IPS-15b (cell line): ENCODE results near the gene LRRC26.

Experiments
- H3K27me3 ChIP-seq: one replicate; pipeline ENCODE4 v1.6.1; 2013; ENCODE audit warnings: low read length; ENCODE audit not compliant: control insufficient read depth, insufficient read depth
- H3K36me3 ChIP-seq: one replicate; pipeline ENCODE4 v1.6.1; 2013; ENCODE audit warnings: low read length; ENCODE audit not compliant: control insufficient read depth, insufficient read depth
- H3K4me1 ChIP-seq: one replicate; pipeline ENCODE4 v1.6.1; 2013; ENCODE audit warnings: mild to moderate bottlenecking, low read length; ENCODE audit not compliant: control insufficient read depth, insufficient read depth
- H3K4me3 ChIP-seq: one replicate; pipeline ENCODE4 v1.5.1; 2013; ENCODE audit warnings: low read depth, low read length
- H3K9ac ChIP-seq: one replicate; pipeline ENCODE4 v1.6.1; 2013; ENCODE audit warnings: low read depth, mild to moderate bottlenecking, low read length
- H3K9me3 ChIP-seq: one replicate; pipeline ENCODE4 v1.6.1; 2013; ENCODE audit warnings: mild to moderate bottlenecking, low read length; ENCODE audit not compliant: control insufficient read depth, insufficient read depth

LRRC26 gene, protein sequence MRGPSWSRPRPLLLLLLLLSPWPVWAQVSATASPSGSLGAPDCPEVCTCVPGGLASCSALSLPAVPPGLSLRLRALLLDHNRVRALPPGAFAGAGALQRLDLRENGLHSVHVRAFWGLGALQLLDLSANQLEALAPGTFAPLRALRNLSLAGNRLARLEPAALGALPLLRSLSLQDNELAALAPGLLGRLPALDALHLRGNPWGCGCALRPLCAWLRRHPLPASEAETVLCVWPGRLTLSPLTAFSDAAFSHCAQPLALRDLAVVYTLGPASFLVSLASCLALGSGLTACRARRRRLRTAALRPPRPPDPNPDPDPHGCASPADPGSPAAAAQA

DNA sequence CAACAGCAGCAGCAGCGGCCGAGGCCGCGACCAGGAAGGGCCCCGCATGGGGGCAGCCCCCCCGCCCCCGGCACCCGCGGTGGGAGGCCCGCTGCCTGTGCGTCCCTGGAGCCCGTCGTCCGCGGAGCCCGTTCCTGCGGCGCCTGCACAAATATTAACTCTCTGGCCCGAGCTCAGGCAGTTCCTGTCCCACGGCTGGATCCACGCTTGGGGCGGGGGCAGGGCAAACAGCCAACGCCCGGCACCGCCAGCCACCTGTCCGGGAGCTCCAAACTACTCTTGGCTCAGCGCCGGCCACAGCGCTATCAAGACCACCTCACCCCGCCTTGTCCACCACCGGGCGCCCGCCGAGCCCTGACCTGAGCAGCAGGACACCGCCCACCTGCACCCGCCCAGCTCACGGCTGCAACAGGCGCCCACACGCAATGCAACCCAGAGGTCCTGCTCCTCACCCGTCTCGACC, at the start of gene LRRC26:
TSS of gene LRRC26 (minus strand) at position 156 of the 463 bp plus-strand sequence. CDS start at position 48, 108 bp downstream.
- H3K4me3 ChIP-seq, result peak within 1 kb of the TSS; percentile 52

DNA sequence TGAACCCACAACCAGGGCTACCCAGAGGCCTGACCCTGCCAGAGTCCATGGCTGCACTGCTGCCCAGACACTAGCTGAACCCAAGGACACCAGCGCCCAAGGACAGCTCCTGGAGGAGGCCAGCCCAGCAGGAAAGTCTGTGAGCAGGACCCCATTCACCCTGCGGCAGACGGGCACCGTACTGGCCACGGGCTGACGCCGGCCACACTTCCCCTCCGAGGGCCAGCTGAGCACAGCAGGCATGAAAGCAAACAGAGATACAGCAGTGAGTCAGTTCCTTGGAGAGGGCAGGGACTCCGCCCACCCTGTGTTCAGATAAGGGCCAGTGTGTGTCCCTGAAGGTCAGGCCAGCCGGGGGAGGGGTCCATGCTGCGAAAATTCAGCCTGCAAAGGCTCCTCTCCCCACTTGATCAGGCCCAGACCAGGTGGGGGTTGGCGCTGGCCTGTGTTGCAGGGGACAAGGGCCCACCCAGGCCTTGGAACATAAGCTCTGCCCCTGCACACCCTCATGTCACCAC, 49.0 kb upstream of the LRRC26 start:
- Histone ChIP-seq H3K4me1 (no peaks in the 10 kb centered on the region), H3K4me3 (no peak overlapping the region), H3K36me3 (peaks cover 23% of the 10 kb centered on the region), H3K9ac (no peak overlapping the region), H3K27me3 (no peaks in the 10 kb centered on the region), H3K9me3 (no peaks in the 10 kb centered on the region)

More for the DNA sequence above, at the start of gene LRRC26:
- Histone ChIP-seq H3K36me3 (no peaks in the 10 kb centered on the region), H3K9me3 (no peaks in the 10 kb centered on the region), H3K27me3 (peaks cover 36% of the 10 kb centered on the region), H3K4me1 (no peaks in the 10 kb centered on the region), H3K9ac (peak within 1 kb of the TSS; percentile 37)

DNA sequence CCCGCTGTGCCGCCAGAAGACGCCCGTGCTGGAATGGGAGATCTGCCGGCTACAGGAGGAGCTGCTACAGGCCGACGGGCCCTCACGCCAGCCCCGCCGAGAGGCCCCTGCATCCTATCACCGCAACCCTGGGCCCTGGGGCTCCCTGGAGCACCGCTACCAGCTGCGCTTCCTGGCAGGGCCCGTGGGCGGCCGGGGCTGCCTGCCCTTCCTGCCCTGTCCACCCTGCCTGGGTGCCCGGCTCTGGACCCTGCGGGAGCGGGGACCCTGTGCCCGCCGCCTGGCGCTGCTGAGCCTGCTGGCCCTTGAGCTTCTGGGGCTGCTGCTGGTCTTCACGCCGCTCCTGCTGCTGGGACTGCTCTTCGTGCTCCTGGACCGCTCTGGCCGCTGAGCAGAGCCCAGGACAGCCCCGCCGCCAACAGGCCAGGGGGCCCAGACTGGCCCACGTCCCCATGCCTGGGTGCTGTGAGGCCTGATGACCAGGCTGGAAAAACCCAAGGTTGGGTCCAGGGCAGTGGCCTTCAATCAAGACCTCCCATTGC, 48.4 kb upstream of the LRRC26 start:
- H3K4me3 ChIP-seq, result no peak overlapping the region
- no peak overlapping the region for H3K9ac ChIP-seq
- no peaks in the 10 kb centered on the region for H3K4me1 ChIP-seq
- no peaks in the 10 kb centered on the region for H3K27me3 ChIP-seq
- peaks cover 28% of the 10 kb centered on the region for H3K36me3 ChIP-seq
- no peaks in the 10 kb centered on the region for H3K9me3 ChIP-seq

DNA sequence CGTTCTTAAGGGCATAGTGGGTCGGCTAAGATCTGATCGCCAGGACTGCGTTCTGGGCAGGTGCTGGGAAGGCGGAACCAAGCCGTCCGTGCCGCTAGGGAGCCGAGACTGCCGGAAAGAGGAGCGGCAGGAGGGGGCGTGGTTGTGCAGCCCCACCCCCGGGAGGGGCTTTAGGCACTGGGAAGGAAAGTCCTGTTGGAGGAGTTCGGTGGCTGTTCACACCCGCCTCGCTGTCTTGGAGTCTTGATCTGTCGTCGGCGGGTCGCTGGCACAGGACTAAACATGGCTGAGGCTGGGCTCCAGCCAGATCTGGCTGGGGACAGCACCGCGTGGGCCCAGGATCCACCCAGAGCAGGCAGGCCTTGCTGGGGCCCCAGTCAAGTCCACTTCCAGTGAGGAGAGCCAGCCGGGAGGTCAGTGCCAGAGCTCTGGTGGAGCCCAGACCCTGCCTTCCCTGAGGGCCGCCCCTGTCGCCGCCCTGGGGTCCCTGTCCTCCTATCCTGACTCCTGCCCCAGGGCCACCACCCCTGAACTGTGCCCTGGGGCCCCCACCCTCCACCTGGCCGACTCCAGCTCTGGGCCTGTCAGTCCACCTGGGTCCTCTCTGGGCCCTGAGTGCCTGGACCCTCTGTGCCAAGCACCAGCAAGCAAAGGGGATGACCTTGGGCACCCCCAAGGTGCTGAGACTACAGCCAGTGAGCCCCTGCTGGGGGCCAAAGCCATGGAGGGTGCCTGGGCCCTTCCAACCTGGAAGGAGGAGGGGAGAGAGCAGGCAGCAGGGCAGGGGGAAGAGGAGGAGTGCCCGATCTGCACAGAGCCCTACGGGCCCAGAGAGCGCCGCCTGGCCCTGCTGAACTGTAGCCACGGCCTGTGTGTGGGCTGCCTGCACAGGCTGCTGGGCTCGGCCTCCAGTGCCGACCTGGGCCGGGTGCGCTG, 47.7 kb upstream of the LRRC26 start:
- H3K27me3 ChIP-seq, result no peaks in the 10 kb centered on the region

DNA sequence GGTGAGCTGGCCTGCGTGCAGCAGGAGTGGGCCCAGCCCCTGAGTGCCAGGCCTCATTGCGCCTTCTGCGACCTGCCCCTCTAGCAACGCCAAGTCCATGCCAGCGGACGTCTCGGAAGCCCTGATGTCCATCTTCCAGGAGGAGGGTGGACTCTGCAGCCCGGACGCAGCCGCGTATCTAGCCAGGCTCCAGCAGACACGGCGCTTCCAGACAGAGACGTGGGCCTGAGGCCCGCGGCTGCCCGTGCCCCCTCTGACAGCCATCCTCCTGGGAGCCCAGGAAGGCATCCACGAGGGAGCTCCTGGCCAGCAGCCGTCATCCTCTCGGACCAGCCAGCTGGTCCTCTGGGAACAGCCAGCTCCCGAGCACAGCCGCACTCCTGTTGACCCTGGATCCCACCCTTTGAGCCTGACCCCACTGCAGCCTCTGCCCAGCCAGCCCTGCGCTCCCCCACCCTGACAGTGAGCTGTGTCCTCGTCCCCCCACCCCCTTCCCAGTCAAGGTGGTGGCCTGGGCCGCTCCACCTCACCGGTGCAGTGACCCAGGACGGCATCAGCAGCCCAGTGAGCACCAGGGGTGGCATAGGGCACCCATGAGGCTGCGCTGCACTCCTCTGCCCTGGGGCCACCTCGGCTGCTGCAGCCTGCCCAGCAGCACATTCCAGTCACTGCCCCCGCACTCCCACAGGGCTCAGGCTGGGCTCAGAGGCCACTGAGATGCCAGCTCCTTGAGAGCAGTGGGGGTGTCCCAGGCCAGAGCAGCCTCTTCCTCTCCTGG, 46.5 kb upstream of the LRRC26 start:
- Histone ChIP-seq H3K9ac (no peak overlapping the region), H3K36me3 (peaks cover 35% of the 10 kb centered on the region), H3K4me3 (no peak overlapping the region), H3K4me1 (no peaks in the 10 kb centered on the region), H3K9me3 (no peaks in the 10 kb centered on the region), H3K27me3 (no peaks in the 10 kb centered on the region)

More for the DNA sequence above, 47.7 kb upstream of the LRRC26 start:
- no peak overlapping the region for H3K9ac ChIP-seq
- H3K36me3 ChIP-seq, result peaks cover 32% of the 10 kb centered on the region
- H3K4me3 ChIP-seq, result no peak overlapping the region
- H3K9me3 ChIP-seq, result no peaks in the 10 kb centered on the region
- no peaks in the 10 kb centered on the region for H3K4me1 ChIP-seq

DNA sequence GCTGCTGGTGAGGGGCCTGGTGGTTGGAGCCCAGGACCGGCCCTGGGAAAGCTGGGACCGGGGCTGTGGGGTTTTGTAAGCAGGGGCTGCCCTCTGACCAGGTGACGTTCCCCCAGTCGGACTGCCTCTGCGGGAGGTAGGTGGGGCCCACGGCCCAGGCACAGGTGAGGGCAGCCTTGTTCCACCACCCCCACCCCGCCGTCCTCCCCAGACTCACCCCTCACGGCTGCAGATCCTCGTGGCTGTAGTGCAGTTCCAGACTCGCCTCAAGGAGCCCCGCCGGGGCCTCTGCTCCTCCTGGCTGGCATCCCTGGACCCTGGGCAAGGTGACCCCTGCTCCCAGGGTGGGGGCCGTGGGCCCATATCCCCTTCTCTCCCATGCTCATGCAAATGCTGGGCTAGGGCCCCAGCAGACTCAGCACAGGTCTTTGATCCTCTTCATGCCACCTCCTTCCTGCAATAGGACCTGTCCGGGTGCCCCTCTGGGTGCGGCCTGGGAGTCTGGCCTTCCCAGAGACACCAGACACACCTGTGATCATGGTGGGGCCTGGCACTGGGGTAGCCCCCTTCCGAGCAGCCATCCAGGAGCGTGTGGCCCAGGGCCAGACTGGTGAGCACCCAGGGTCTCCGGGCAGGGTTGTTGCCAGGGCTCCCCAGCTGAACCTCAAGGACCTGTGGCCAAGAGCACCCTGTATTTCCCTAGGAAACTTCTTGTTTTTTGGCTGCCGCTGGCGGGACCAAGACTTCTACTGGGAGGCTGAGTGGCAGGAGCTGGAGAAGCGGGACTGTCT, 45.5 kb upstream of the LRRC26 start:
- no peak overlapping the region for H3K4me3 ChIP-seq
- H3K9me3 ChIP-seq, result no peaks in the 10 kb centered on the region
- H3K27me3 ChIP-seq, result no peaks in the 10 kb centered on the region
- H3K9ac ChIP-seq, result no peak overlapping the region
- H3K36me3 ChIP-seq, result peaks cover 35% of the 10 kb centered on the region
- no peaks in the 10 kb centered on the region for H3K4me1 ChIP-seq

DNA sequence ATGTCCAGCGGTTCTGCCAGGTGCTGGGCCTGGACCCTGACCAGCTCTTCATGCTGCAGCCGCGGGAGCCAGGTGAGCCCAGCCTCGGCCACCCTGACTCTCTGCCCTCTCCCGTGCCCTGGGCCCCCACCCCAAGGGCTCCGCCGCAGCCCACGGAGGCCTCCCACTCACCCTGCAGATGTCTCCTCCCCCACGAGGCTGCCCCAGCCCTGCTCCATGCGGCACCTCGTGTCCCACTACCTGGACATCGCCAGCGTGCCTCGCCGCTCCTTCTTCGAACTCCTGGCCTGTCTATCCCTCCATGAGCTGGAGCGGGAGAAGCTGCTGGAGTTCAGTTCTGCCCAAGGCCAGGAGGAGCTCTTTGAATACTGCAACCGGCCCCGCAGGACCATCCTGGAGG, 44.8 kb upstream of the LRRC26 start:
- Histone ChIP-seq H3K36me3 (peaks cover 35% of the 10 kb centered on the region), H3K9me3 (no peaks in the 10 kb centered on the region), H3K4me3 (no peak overlapping the region), H3K4me1 (no peaks in the 10 kb centered on the region), H3K9ac (no peak overlapping the region), H3K27me3 (no peaks in the 10 kb centered on the region)

DNA sequence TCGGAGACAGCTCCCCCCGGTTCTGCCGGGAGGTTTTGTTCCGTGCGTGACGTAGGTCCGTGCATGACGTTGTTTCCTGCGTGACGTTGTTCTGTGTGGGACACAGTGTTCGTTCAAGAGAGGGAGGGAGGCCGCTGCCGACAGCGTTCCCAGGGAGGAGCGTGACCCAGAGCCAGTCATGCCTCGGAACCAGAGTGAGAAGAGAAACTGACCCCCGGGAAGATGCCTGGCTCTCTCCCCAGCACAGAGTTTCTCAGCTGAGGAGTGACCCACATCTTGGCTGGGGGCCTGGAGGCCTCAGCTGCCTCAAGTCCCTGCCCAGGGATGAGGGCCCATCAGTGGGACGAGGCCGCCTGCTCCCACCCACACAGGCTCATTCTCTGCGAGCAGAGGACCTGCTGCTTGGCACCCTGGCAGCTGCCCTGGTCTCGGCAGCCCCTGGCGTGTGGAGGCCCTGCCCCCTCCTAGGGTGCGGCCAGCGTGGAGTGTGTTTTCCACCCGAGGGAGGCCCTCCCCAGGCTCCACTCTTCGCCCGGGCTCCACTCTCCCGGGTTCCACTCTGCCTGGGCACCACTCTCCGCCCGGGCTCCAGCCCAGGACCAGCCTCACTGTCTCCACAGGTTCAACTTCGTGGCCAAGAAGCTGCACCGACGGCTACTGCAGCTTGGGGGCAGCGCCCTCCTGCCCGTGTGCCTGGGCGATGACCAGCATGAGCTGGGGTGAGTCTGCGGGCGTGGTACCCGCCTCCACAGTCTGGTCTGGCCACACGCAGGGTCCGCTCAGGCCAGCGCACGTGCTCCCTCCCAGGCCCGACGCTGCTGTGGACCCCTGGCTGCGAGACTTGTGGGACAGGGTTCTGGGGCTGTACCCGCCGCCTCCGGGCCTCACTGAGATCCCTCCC, 43.6 kb upstream of the LRRC26 start:
- no peaks in the 10 kb centered on the region for H3K9me3 ChIP-seq
- no peak overlapping the region for H3K4me3 ChIP-seq
- H3K4me1 ChIP-seq, result no peaks in the 10 kb centered on the region
- H3K27me3 ChIP-seq, result no peaks in the 10 kb centered on the region
- H3K9ac ChIP-seq, result no peak overlapping the region
- H3K36me3 ChIP-seq, result peaks cover 41% of the 10 kb centered on the region

DNA sequence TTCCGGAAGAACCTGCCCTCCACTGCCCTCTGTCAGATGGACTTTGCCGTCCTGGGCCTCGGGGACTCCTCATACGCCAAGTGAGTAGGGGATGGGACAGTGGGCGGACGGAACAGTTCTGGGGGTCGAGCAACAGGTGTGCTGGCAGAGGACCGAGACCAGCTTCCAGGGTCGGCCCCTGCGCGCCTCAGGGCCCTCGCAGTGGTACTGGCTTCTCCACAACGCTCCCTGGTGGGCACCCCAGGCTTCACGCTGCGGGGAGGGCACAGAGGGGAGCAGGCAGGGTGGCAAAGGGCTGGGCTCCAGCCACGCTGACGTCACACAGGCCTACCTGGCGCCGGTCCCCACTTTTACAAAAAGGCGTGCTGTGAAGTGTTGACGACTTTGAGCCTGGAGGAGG, 42.7 kb upstream of the LRRC26 start:
- H3K36me3 ChIP-seq, result peaks cover 41% of the 10 kb centered on the region
- H3K4me3 ChIP-seq, result no peak overlapping the region
- H3K9me3 ChIP-seq, result no peaks in the 10 kb centered on the region
- no peaks in the 10 kb centered on the region for H3K4me1 ChIP-seq
- H3K9ac ChIP-seq, result no peak overlapping the region
- no peaks in the 10 kb centered on the region for H3K27me3 ChIP-seq

DNA sequence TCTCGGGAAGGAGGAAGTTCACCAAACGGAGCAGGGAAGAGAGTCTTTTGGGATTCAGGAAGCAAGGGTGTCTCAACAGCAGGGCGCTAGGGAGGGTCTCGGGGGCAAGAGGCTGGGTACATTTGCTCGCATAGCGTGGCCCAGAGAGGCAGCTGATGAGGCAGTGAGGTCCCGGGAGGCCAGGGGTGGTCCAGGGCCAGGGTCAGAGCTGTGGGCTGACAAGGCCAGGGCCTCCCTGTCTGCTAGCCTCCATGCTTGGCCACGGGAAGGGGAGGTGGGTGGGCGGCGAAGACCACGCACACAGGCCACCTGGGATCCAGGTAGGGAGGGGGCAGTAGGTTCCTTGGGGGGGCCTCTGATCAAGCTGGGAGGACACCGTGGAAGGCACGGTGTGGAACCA, 41.7 kb upstream of the LRRC26 start:
- Histone ChIP-seq H3K9ac (no peak overlapping the region), H3K27me3 (no peaks in the 10 kb centered on the region), H3K4me1 (no peaks in the 10 kb centered on the region), H3K9me3 (no peaks in the 10 kb centered on the region), H3K36me3 (peaks cover 42% of the 10 kb centered on the region), H3K4me3 (no peak overlapping the region)
